ENCODE measurements around the gene EGF.
"Not testable (repeated sequence)": the region's sequence is repeated elsewhere in the genome, so short reads cannot be mapped to it uniquely, and the experiment has no call there.

EGF gene

DNA sequence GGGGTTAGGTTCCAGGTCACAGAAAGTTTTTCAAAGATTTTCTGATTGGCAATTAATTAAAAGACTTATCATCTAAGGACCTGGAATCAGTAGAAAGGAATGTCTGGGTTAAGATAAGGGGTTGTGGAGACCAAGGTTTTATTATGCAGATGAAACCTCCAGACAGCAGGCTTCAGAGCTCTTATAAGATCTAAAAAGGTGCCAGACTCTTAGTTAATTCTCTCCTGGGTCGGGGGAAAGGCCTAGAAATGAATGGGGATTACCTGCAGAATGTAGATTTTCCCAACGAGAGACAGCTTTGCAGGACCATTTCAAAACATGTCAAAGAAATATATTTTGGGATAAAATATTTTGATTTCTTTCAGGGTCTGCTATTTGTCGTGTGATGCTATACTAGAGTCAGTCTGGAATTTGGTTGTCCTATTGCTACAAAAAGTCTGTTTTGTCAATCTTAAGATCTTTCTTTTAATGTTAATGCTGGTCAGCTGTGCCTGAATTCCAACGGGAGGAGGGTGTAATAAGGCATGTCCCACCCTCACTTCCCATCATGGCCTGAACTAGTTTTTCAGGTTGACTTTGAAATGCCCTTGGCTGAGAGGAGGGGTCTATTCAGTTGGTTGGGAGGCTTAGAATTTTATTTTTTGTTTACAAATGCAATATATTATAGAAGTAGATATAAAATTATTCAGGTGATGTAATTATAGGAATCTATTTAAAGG lies 15.8 kb downstream of the EGF start:
- in situ Hi-C loops (cut with MboI; ENCODE audit: low pct_unique_long_range_greater_than_20kb, low sequenced_read_pairs, unreplicated experiment): no loop called here
- TF ChIP-seq, protein P1, sequence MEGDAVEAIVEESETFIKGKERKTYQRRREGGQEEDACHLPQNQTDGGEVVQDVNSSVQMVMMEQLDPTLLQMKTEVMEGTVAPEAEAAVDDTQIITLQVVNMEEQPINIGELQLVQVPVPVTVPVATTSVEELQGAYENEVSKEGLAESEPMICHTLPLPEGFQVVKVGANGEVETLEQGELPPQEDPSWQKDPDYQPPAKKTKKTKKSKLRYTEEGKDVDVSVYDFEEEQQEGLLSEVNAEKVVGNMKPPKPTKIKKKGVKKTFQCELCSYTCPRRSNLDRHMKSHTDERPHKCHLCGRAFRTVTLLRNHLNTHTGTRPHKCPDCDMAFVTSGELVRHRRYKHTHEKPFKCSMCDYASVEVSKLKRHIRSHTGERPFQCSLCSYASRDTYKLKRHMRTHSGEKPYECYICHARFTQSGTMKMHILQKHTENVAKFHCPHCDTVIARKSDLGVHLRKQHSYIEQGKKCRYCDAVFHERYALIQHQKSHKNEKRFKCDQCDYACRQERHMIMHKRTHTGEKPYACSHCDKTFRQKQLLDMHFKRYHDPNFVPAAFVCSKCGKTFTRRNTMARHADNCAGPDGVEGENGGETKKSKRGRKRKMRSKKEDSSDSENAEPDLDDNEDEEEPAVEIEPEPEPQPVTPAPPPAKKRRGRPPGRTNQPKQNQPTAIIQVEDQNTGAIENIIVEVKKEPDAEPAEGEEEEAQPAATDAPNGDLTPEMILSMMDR (IDR thresholded peaks at IDR 0.05; ENCODE audit: extremely low read depth, insufficient read depth, missing control alignments): no peak
- no peak for DNase-seq (ENCODE audit: low spot score)

DNA sequence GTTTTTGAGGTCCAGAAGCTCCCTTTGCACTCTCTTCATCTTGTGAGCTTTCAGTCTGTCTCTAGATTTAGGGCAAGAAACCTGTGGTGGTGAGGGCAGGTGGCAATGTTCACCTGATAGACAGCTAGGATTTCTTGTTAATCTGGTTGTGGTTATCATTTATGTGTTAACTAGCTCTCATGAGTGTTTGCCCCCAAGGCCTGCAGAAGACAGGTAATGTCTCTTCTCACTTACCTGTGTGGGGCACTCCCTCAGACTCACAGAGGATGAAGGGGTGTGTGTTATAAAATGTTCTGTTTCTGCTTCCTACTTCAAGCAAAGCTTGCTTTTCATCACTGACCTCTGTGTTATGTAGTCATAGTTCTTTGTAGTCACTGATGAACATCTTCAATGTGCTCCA lies 17.8 kb downstream of the EGF start:
- in situ Hi-C loops (cut with MboI; ENCODE audit: low pct_unique_long_range_greater_than_20kb, low sequenced_read_pairs, unreplicated experiment): no loop called here
- DNase-seq (ENCODE audit: low spot score): no peak
- TF ChIP-seq, protein P1 (IDR thresholded peaks at IDR 0.05; ENCODE audit: extremely low read depth, insufficient read depth, missing control alignments): no peak

DNA sequence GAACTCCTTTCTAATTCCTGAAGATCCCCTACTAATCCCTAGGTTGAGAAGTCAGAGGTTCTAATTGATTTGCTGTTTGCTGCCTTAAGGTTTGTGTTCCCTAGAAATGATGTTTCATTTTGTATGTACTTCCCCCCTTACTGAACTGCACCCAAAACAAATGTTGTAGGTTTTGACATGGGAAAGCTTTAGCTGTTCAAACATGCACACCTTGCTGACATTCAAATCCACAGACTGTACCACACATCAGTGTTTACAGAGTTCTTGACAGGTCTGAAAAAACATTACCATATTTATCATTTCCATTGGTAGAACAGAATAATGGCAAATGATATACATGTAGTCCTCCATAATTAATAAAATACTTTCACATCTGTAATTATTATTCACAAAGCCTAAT lies 18.2 kb downstream of the EGF start:
- in situ Hi-C loops (cut with MboI; ENCODE audit: low pct_unique_long_range_greater_than_20kb, low sequenced_read_pairs, unreplicated experiment): no loop called here
- no peak for DNase-seq (ENCODE audit: low spot score)
- TF ChIP-seq, protein P1 (IDR thresholded peaks at IDR 0.05; ENCODE audit: extremely low read depth, insufficient read depth, missing control alignments): no peak

DNA sequence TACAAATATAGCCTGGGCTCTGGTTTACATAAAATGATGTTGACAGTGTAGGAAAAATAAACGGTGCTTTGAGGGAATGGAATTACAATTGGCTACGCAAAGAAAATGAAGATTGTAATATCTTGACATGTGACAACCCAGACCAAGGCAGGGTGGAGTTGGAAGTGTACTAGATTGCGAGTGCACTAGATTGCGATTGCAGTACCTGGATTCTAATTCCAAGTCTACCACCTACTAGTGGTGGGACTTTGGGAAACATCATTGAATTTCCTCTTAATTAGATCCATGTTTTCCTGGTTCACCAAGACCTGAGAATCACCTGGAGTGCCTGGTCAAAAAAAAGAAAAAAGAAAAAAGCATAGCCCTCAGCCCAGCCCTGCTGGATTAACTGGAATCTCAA lies 18.6 kb downstream of the EGF start:
- in situ Hi-C loops (cut with MboI; ENCODE audit: low pct_unique_long_range_greater_than_20kb, low sequenced_read_pairs, unreplicated experiment): no loop called here
- DNase-seq (ENCODE audit: low spot score): no peak
- TF ChIP-seq, protein P1 (IDR thresholded peaks at IDR 0.05; ENCODE audit: extremely low read depth, insufficient read depth, missing control alignments): no peak

DNA sequence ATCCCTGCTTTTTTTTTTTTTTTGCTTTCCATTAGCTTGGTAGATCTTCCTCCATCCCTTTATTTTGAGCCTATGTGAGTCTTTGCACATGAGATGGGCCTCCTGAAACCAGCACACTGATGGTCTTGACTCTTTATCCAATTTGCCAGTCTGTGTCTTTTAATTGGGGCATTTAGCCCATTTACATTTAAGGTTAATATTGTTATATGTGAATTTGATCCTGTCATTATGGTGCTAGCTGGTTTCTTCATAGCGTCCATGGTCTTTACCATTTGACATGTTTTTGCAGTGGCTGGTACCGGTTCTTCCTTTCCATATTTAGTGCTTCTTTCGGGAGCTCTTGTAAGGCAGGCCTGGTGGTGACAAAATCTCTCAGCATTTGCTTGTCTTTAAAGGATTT lies 24.7 kb downstream of the EGF start:
- DNase-seq (ENCODE audit: low spot score): not testable (repeated sequence)

DNA sequence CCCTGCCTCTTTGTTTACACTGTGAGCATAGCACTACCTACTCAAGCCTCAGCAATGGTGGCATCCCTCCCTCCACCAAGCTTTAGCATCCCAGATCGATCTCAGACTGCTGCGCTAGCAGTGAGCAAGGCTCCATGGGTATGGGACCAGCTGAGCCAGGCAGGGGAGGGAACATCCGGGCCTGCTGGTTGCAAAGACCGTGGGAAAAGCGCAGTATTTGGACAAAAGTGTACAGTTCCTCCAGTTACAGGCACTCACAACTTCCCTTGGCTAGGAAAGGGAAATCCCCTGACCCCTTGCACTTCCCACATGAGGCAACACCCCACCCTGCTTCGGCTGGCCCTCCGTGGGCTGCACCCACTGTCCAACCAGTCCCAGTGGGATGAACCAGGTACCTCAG lies 26.5 kb downstream of the EGF start:
- in situ Hi-C loops (cut with MboI; ENCODE audit: low pct_unique_long_range_greater_than_20kb, low sequenced_read_pairs, unreplicated experiment): no loop called here
- DNase-seq (ENCODE audit: low spot score): no peak
- TF ChIP-seq, protein P1 (IDR thresholded peaks at IDR 0.05; ENCODE audit: extremely low read depth, insufficient read depth, missing control alignments): no peak

More for the DNA sequence above, 24.7 kb downstream of the EGF start:
- in situ Hi-C loops (cut with MboI; ENCODE audit: low pct_unique_long_range_greater_than_20kb, low sequenced_read_pairs, unreplicated experiment): not testable (repeated sequence)

DNA sequence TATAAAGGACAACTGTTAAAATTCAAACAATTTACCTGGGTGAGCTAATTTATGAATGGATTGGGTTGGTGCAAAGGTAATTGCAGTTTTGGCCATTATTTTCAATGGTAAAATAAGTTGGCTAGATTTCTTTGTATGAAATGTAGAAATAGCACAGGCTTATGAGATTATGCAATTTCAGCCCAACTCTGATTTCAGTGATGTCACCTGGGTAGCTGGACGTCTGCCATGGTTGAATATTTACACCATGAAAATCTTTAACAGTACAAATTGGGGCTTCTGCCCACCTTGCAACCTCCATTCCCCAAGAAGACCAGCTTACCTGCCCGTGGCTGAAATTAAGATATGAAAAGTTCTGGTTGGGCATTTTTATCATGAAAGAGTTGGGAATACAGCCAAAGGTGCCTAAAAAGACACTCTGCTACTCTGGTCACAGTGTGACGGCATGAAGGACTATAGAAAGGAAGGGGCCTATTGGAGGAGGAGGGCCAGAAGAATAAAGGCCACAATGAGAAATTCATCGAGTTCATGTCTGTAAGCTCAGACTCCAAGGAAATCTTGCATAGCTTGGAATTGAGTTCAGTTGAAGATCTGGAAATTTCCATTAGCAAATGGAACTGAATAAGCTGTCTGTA lies 29.7 kb downstream of the EGF start:
- in situ Hi-C loops (cut with MboI; ENCODE audit: low pct_unique_long_range_greater_than_20kb, low sequenced_read_pairs, unreplicated experiment): no loop called here
- TF ChIP-seq, protein P1 (IDR thresholded peaks at IDR 0.05; ENCODE audit: extremely low read depth, insufficient read depth, missing control alignments): no peak
- DNase-seq (ENCODE audit: low spot score): no peak

All from GM13977 (cell line).